ENCODE data around the gene NPHP1. TPM values are rescaled to one million over a fixed set of nuclear protein-coding genes. Genes with fewer than 3 reads are reported as not detected.
"Not testable (repeated sequence)": the region's sequence is repeated elsewhere in the genome, so short reads cannot be mapped to it uniquely, and the experiment has no call there.

NPHP1 gene
- total and polyA plus RNA-seq, 12 donors = 2.4 to 14.2 (median 5.9) TPM

DNA sequence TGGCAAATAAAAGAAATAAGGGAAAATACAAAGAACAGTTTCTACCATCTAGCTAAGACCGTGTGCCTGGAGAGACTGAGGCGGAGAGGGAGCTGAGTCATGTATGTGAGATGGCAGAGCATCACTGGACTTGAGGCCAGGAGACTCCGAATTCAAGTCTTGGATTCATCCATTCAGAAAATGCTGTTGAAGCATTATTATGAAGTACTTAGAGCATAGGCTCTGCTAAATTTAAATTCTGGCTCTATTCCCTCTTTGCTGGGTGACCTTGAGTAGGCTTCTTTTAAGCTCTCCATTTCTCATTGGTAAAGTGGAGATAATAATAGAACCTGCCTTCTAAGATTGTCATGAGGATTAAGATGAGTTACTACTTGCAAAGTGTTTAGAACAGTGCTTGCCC is 34.7 kb downstream of the NPHP1 start:
- TF ChIP-seq, protein P1, sequence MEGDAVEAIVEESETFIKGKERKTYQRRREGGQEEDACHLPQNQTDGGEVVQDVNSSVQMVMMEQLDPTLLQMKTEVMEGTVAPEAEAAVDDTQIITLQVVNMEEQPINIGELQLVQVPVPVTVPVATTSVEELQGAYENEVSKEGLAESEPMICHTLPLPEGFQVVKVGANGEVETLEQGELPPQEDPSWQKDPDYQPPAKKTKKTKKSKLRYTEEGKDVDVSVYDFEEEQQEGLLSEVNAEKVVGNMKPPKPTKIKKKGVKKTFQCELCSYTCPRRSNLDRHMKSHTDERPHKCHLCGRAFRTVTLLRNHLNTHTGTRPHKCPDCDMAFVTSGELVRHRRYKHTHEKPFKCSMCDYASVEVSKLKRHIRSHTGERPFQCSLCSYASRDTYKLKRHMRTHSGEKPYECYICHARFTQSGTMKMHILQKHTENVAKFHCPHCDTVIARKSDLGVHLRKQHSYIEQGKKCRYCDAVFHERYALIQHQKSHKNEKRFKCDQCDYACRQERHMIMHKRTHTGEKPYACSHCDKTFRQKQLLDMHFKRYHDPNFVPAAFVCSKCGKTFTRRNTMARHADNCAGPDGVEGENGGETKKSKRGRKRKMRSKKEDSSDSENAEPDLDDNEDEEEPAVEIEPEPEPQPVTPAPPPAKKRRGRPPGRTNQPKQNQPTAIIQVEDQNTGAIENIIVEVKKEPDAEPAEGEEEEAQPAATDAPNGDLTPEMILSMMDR (IDR thresholded peaks at IDR 0.05) = no peak
- no peak for TF ChIP-seq POLR2A (IDR thresholded peaks at IDR 0.05)
- 77 to 89% (median 86%) methylated on average over 3 of the region's 3 CpGs for WGBS, 4 donors

DNA sequence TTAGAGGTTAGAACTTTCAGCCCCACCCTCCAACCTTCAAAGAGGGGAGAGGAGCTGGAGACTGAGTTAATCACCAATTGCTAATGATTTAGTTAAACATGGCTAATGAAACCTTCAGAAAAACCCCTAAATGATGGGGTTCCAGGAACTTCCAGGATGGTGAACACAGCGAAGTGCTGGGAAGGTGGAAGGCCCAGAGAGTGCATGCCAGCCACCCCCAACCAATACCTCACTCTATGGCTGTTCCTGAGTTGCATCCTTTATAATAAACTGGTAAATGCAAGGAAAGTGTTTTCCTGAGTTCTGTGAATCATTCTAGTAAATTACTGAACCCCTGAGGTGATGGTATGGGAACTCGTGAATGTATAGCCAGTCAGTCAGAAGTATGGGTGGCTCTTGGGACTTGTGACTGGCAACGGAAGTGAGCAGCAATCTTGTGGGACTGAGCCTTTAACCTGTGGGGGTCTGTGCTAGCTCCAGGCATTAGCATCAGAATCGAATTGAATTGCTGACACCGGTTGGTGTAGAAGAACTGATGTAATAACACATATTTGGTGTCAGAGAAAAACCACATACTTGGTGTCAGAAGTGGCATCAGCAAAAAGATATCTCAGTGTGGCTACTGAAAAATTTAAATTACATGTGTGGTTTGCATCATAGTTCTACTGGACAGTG is 37.4 kb downstream of the NPHP1 start:
- TF ChIP-seq, protein P1 (IDR thresholded peaks at IDR 0.05) = no peak
- TF ChIP-seq POLR2A (IDR thresholded peaks at IDR 0.05) = no peak
- Histone ChIP-seq H3K4me1 (replicated peaks in 1 of 2) (no peaks in the 10 kb centered on the region), H3K27ac (no peak overlapping the region), H3K9me3 (replicated peaks in 1 of 3) (no peaks in the 10 kb centered on the region), H3K27me3 (no peaks in the 10 kb centered on the region), H3K4me3 (no peak overlapping the region), H3K36me3 (replicated peaks in 1 of 2) (no peaks in the 10 kb centered on the region)
- intact Hi-C loops (cut with DNase I) = no loop called here
- WGBS, 4 donors = 70 to 79% (median 77%) methylated on average over 5 of the region's 5 CpGs
- no peak for DNase-seq

More for the DNA sequence above, 34.7 kb downstream of the NPHP1 start:
- Histone ChIP-seq H3K4me3 (no peak overlapping the region), H3K27me3 (no peaks in the 10 kb centered on the region), H3K36me3 (replicated peaks in 1 of 2) (no peaks in the 10 kb centered on the region), H3K4me1 (replicated peaks in 1 of 2) (no peaks in the 10 kb centered on the region), H3K9me3 (replicated peaks in 1 of 3) (no peaks in the 10 kb centered on the region), H3K27ac (no peak overlapping the region)
- intact Hi-C loops (cut with DNase I) = no loop called here
- DNase-seq = no peak

DNA sequence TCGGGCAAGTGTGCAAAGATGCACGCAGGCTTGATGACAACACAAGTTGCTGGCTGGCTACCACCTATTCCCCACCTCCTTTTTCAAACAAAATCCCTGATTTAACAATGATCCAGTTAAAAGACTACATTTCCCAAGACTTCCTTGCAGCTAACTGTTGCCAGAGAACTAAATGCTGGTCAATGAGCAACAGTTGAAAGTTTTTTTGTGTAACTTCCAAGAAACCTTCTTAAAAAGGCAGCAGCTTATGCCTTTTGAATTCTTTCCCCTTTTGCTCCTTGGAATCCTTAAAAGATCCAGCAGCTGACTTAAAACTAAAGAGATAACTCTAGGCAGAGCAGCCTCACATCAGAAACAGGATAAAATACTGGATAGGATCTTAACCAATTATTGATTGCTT is 38.5 kb downstream of the NPHP1 start:
- no peak for TF ChIP-seq POLR2A (IDR thresholded peaks at IDR 0.05)
- TF ChIP-seq, protein P1 (IDR thresholded peaks at IDR 0.05) = no peak
- H3K4me1 ChIP-seq (replicated peaks in 1 of 2) = no peaks in the 10 kb centered on the region
- H3K36me3 ChIP-seq (replicated peaks in 1 of 2) = no peaks in the 10 kb centered on the region
- no peaks in the 10 kb centered on the region for H3K9me3 ChIP-seq (replicated peaks in 1 of 3)
- no peak overlapping the region for H3K27ac ChIP-seq
- no peak overlapping the region for H3K4me3 ChIP-seq
- no peak for DNase-seq
- intact Hi-C loops (cut with DNase I) = no loop called here
- H3K27me3 ChIP-seq = no peaks in the 10 kb centered on the region
- WGBS, 4 donors = 87 to 95% (median 91%) methylated on average over 2 of the region's 2 CpGs

DNA sequence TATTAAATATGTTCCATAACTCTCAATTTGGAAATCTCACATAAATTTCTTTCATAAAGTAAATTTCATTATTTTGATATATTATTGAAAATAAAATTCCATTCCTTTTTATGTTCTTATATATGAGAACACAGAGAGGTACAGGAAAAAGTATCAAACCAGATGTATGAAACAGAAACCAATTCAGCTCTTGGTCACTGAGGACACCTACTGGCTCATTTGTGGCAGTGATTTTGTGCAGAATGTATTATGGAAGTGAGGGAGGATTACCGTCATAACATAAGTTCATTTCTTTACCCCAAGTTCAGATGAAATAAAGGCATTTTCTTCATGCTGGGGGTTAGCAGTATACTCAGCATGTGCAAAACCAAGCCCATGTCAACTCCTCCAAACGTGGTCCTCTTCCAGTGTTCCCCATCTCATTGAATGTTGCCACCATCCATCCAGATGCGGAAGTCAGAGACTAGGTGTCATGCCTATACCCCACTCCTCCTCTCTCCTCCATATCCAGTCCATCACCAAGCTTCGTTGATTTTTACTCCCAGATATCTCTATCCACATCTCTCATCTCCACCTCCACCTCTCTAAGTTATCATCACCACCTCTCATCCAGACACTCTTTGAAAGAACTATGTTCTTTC is 47.5 kb downstream of the NPHP1 start:
- DNase-seq = peak in 5 of 7 donors; percentile 26 to 56 (median 33)
- no peak for TF ChIP-seq POLR2A (IDR thresholded peaks at IDR 0.05)
- TF ChIP-seq, protein P1 (IDR thresholded peaks at IDR 0.05) = peak; percentile 75 to 86 (median 82)
- peaks cover 0 to 3% (median 0%) of the 10 kb centered on the region in 3 donors for H3K9me3 ChIP-seq (replicated peaks in 1 of 3)
- H3K4me3 ChIP-seq = no peak overlapping the region
- H3K27ac ChIP-seq = no peak overlapping the region
- intact Hi-C loops (cut with DNase I) = no loop called here
- no peaks in the 10 kb centered on the region for H3K36me3 ChIP-seq (replicated peaks in 1 of 2)
- no peaks in the 10 kb centered on the region for H3K4me1 ChIP-seq (replicated peaks in 1 of 2)
- no peaks in the 10 kb centered on the region for H3K27me3 ChIP-seq
- 28 to 32% (median 31%) methylated on average over 4 of the region's 4 CpGs for WGBS, 4 donors

DNA sequence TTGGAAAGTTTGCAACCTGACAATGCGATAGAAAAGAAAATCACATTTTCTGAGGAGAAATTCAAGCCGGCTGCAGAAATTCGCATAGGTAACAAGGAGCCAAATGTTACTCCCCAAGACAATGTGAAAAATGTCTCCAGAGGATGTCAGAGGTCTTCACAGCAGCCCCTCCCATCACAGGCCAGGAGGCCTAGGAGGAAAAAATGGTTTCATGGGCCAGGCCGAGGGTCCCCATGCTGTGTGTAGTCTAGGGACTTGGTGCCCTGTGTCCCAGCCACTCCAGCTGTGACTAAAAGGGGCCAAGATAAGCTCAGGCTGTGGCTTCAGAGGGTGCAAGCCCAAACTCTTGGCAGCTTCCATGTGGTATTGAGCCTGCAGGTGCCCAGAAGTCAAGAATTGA is 50.0 kb downstream of the NPHP1 start:
- H3K27me3 ChIP-seq; DNase-seq; H3K36me3 ChIP-seq (replicated peaks in 1 of 2); H3K4me1 ChIP-seq (replicated peaks in 1 of 2); H3K27ac ChIP-seq; H3K9me3 ChIP-seq (replicated peaks in 1 of 3); intact Hi-C loops (cut with DNase I); H3K4me3 ChIP-seq: not testable (repeated sequence)
- 94 to 99% (median 96%) methylated on average over 4 of the region's 4 CpGs for WGBS, 4 donors

DNA sequence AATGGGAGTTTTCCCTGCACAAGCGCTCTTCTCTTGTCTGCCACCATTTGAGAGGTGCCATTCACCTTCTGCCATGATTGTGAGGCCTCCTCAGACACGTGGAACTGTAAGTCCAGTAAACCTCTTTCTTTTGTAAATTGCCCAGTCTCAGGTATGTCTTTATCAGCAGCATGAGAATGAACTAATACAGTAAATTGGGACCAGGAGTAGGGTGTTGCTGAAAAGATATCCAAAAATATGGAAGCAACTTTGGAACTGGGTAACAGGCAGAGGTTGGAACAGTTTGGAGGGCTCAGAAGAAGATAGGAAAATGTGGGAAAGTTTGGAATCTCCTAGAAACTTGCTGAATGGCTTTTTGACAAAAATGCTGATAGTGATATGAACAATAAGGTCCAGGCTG is 50.6 kb downstream of the NPHP1 start:
- intact Hi-C loops (cut with DNase I); H3K27ac ChIP-seq; H3K27me3 ChIP-seq; H3K9me3 ChIP-seq (replicated peaks in 1 of 3); DNase-seq; H3K36me3 ChIP-seq (replicated peaks in 1 of 2); H3K4me3 ChIP-seq: not testable (repeated sequence)
- WGBS, 4 donors = 71 to 100% (median 90%) methylated on average over 2 of the region's 2 CpGs
- peaks cover 7 to 12% of the 10 kb centered on the region in 2 donors for H3K4me1 ChIP-seq (replicated peaks in 1 of 2)
